Stimulated activated CD4-positive, alpha-beta T cell treated with anti-CD3 and anti-CD28 coated beads, TNF-alpha, amount 100 ng/mL, for 24 hours (primary cell): ENCODE data around the gene AGBL3.

ENCODE experiments used
- DNase-seq, 3 experiments: peaks; one replicate each; pipeline ENCODE4 v3.0.0-alpha.2; 2020; ENCODE audit warnings: low read depth in 3 of 3

The AGBL3 gene

DNA sequence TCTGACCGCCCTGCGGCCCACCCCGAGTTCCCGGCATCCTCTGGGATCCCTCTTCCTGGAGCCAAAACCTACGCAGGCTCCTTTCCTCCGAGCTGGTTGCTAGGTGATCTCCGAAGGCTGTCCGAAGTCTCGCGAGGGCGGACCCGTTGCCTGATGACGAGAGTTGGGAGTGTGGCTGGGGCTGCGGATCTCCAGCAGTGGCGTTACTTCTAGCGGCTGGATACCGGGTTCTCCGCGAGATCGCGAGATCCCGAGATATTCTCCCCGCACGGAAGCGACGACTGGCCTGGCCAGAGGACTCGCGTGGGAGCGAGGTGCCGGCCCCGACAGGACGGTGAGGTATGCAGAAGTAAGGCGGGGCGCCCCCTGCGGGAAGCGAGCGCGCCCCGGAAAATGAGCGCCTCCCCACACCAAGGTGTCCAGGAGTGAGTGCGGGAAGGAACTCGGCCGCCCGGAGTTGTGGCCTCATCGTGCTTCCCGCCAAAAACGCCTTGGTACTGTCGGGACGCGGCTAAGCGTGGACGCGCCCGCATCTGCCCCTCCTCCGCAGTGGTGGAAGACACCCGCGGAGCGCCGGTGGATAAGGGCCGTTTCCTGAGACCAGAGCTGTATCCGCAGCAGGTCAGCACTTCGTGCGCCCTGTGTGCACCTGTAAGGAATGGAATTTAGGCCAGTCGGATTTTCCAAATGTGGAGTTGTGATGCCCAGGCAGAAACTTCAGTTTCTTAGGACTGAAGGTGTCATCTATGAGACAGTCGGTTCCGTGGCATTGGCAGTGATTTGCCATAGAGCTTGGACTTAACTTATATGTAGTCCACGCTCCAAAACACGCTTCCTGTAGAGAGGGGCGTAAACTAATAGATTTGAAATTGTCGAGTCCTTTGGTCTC, at the start of gene AGBL3:
TSS of gene AGBL3 (plus strand) at position 146 of the 889 bp plus-strand sequence. CDS start 1,426 bp downstream, outside the sequence.
- DNase-seq: peak; percentile 76 to 92 (median 80)

DNA sequence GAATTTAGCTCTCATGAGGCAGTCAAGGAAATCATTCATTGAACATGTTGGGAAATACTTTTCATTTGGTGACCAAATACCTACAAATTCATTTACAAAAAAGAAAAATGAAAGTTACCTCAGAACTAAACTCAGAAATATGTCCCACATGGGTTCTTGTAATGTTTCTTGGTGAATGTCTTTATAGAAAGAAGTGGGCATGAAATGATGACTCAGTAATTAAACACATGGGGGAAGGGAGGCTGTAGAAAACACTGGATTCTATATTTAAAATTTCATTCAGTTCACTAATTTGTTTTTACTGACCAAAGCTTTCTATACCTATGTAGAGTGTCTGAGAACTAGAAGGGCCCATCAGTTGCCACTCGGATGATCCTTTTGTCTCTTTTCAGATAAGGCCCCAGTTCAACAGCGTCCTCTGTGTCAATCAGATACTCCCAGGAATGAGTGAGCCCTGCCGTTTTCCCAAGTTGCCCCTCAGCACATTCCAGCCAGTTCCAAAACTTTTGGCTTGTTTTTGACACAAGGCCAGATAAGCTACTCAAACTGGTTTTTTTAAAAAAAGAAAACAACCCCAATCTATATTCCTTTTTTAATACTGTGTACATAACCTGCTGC, 49.3 kb upstream of the AGBL3 start:
- no peak for DNase-seq

DNA sequence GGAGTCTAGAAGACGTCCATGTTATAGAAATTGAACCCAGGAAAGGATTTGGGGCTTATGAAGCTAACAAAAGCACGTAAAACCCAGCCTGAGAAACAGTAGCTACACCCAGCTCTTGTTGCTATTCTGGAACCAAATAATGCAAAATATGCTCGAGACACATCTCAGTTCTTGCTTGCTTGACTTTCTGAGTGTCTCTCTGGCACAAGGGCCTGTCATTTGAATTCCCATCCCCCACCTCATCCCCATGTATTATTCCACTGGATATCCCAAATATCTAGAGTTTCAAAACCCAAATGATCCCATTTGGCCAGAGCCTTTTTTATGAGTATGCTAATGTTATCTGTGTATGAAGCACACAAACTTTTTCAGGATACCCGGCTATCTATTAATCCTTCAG, 48.2 kb upstream of the AGBL3 start:
- no peak for DNase-seq

DNA sequence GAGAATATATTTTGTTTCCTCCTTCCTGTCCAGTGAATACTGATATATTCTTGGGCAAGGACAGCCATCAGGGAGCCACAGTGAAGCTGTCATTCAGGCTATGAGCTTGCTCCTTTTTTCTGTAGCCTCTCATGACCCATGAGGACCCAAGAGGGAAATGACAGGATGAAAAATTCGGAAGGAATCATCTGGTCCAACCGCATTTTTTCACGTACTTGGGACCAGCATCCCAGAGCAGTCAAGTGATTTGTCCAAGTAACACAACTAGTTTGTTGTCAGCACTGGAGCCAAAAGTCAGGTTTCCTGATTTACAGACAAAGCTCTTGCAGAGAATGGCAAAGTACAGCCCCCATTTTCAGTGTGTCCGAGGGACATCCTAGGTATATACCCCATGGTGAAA, 47.2 kb upstream of the AGBL3 start:
- DNase-seq: no peak

DNA sequence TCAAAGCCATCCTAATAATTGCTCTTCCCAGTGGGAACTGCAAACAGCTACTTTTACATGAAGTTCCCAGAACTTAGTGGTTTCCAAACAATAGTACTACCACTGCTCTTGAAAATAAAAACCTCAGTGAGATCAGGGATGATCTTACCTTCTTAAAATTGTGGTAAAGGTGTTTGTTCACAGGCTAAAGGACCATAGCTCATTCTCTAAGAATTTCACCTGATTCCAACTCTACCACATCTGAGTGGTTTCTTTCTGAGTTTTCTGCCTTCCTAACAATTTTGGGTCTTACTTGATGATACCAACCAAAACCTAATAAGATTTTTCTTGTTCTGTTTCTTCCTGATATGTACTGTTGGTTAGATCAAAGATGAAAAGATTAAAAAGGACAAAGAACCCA, 45.6 kb upstream of the AGBL3 start:
- DNase-seq: no peak

DNA sequence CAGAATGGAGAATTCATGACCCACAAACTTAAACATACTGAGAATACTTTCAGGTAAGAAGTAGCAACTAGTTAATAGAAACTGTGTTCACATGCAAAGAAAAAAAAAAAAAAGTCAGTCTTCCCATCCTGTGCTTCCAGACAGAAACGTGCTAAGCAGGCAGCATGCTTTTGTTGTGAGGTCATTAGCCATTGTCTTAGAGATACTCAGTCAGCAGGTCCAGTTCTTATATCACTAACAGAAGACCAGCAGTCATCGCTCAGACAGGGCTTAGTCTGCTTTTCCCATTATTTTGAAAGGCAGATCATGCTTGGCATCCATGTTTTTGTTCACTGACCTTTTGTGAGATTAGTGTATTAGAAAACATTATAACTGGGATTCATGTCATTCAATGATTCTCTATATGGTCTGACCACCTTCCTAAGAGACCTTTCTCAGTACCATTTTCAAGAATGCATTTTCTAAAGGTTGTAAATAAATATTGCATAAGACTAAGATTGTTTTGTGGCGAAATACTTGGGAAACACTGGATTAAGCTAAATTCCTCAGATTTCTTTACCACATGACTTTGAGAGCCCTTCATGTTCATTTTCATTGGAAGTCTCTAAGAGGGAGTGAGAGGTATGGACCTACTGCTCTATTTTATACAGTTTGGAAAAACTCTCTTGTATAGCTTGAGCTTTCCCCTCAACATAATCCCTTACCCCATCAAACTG, 45.0 kb upstream of the AGBL3 start:
- no peak for DNase-seq

DNA sequence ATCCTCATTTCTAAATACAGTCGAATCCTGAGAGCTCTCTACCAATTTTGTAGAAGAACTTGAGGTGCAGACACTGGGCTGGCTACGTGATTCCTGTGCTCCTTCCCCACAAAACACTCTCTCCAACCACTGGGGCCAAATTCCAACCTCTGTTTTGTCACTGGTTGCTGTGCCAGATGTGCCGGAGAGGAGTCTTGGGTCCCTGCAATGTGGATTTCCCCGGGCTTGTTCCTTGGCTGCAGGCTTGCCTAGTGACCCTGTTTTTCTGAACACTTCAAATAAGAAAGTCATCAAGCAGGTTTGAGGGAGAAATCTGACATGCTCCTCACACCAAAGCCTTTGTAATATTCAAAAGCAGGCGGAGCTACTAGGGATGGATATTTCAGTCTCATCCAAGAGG, 44.4 kb upstream of the AGBL3 start:
- no peak for DNase-seq

DNA sequence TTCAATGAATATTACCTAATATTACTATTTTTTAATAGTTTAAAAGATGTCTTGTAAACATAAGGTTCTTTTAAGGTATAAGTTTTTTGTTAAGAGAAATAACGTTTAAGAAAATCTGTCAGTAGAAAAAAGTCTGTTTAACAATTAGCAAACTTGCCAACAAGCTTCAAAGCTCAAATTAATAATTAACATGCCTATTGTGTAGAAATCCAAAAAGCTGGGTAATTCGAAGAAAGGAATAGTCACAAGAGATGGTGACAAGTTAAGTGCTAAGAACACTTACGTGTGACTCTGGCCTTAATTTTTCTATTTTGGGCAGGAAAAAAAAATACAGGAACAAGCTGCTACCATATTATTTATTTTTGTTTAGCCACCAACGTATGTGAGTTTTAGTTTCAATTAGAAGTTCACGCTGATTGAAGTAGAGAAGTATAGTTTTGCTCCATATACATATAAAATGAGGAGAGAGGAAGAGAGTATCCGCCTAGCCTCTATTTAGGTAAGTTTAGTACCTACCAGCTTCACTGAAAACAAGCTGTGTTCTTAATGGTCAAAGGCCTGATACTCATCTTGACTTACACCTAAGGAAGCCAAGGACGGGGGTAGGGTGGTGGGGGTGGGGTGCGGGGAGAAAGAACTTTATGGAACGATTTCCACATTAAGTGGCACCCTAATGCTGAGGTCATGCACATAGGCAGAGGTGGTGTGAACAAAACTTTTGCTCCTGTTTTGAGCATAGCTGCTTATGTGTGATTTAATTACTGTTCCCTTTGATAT, 43.4 kb upstream of the AGBL3 start:
- DNase-seq: no peak

DNA sequence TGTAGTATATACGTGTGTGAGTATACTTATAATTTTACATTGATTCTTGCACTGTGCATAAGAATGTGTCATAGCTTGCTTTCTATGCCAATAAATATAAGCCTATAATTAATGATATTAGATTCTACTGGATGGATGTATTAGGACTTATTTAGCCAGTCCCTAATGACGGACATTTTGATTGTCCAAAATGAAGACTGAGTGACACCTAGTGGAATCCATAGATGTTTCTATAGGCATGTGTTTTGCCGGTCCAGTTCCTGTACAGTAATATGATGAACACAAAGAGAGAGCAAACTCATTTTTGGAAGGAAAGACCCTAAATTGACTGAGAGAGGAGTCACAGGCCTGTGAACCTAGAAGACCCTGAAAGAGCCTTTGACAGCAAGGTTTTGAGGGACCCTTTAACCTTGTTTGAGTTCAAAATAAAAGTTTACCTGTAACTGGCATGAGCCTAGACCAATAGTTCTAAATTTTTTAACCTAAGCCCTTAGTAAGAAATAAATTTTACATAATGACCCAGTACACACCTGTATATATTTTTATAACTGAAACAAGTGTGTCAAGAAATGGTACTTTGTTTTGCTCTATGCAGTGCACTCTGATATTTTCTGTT, 42.4 kb upstream of the AGBL3 start:
- no peak for DNase-seq

DNA sequence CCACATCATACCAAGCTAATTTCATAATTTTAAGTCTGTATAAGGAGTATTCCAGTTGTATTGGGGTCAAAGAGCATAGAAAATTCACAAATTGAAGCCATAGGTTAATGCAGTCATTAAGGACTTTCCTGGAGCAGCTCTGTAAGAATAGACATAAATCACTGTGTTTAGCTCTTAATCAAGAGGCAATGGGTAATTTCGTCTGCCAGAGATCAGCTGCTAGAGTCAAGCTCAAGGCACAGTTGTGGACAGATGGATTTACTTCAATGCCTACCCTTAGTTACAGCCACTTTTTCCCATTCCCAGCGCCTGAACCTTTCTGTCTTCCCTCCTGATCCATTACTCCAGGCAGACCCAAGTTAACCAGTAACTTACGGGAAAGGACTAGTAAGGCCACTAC, 40.6 kb upstream of the AGBL3 start:
- DNase-seq: no peak

DNA sequence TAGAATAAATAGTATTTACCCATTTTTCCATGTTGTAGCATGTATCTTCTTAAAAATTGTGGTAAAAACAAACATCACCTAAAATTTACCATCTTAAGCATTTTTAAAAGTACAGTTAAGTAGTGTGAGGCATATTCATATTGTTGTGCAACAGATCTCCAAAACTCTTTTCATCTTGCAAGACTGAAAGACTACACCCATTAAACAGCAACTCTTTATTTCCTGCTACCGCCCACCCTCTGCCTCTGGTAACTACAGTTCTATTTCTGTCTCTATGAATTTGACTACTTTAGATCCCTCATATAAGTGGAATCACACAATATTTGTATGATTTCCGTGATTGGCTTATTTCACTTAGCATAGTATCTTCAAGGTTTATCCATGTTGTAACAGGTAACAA, 40.0 kb upstream of the AGBL3 start:
- DNase-seq: no peak

DNA sequence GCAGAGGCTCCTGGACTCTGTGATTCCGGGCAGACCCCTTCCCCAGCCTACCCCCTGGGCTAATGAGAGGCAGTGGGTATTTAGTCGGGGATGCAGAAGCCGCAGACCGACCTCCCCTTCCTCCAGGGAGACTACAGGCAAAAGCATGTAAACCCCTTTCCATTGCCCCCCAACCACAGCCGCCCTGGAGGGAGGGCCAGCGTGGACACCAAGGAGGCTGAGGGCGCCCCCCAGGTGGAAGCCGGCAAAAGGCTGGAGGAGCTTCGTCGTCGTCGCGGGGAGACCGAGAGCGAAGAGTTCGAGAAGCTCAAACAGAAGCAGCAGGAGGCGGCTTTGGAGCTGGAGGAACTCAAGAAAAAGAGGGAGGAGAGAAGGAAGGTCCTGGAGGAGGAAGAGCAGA, 39.0 kb upstream of the AGBL3 start:
- no peak for DNase-seq

DNA sequence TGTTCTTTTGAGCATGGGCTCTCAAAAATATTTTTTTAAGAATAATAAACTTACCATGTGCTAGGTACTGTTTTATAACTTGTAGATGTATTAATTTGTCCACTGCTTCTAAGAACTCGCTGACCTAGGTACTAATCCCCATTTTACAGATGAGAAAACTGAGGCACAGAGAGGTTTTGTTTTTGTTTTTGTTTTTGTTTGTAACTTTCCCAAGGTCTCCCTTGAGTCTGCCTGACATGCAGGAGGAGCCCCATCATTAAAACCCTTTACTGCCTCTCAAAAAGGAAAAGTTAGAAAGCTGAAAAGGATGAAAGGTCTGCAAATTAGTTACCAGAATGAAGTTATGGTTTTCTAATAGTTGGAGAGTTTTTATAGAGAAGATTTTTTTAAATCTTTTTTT, 38.5 kb upstream of the AGBL3 start:
- no peak for DNase-seq

DNA sequence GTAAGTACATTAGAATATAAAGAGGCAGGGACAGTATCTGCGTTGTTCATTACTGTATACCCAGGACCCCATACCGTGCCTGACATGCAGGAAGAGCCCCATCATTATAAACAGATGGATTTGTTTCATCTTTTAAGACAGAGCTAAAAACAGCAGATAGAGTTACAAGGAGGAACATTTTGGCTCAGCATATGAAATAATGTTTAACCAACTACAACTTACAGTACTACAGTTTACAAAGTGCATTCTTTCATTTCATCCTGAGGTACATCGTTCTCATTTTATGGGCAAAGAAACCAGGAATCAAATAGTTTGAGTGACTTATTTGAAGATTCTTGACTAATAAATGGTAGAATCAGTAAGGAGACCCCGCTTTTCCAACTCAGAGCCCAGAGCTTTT, 38.1 kb upstream of the AGBL3 start:
- no peak for DNase-seq

DNA sequence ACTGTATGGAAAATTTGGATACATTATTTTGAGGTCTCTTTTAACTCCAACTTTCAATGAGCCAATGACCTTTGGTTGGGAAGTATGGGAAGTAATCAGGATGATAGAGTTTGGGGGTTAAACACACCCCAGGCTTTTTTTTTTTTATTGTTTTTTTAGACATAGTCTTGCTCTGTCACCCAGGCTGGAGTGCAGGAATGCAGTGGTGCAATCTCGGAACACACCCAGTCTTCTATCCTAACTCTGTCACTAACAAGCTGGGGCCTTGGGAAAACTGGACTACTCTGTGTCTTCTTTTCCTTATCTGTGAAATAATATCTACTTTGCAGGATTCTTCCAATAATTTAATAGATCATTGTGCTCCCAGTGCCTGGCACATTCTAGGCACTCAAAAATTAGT, 37.6 kb upstream of the AGBL3 start:
- DNase-seq: no peak

DNA sequence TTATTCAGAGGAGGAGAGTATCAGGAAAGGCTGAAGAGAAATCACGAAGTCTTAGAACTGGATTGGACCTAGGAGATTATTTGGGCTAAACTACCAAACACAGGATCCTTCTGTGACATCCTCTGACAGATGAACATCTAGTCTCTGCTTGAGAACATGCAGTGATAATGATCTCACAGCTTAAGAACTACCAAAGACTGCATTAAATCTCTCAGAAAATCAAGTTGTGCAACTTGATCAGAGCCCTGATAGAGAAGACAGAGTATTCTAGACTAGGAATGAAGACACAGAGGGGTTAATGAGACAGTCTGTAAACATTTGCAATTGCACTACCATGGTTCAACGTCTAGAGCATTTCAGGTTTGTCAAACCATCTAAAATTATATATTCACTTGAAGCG, 37.1 kb upstream of the AGBL3 start:
- DNase-seq: no peak

DNA sequence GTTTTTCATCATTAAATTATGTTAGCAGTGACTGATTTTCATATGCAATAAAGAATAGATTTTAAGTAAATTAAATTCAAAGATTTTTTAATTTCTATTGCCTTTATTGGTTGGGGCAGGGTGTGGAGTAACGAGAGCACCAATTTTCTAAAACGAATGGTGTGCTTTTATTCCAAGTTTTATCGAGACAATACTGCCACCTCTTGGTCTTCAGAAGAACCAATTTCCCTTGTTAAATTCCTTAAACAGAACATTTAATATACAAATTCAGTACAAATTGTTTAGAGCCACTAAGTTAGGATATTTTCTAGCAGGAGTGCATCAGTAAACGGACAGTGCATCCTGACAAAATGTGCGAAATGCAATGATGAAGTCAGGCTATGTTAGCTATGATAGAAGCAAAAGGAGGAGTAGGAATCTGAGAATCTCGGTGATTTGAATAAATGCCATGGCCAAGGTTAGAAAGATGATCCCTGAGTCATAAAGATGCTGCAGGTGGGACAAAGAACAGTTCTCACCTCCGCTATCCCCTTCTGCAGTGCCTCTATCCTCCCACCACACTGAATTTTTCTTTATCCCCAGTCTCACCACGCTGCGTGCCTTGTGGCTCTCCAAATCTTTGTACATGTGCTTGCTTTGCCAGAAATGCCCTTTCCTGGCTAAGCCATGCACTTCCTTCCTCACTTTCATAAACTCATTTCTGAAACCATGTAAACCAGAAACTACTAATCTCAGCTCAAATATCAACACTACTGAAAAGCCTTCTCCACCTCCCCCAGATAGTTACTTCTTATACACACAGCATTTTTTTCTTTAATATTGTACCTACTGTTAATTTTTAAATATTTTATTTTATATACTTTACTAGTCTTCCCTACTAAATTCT, 31.9 kb upstream of the AGBL3 start:
- no peak for DNase-seq

DNA sequence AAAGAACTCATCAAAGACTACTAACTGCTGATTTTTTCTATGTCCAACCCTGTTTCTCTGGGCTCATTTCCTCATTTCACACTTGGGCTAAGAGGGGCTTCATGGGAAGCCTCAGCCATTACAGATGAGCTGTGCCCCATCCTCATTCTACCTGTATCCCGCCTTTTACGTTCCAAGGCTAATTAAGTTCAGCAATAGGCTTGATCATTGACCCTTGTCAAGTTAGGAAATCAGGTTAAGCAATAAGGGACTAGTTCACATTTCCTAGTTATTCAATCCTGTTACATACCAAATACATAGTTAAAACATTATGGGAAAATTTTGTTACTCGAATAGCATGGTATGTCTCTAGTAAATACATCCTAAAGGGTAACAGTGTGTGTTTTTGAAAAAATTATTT, 29.3 kb upstream of the AGBL3 start:
- no peak for DNase-seq

DNA sequence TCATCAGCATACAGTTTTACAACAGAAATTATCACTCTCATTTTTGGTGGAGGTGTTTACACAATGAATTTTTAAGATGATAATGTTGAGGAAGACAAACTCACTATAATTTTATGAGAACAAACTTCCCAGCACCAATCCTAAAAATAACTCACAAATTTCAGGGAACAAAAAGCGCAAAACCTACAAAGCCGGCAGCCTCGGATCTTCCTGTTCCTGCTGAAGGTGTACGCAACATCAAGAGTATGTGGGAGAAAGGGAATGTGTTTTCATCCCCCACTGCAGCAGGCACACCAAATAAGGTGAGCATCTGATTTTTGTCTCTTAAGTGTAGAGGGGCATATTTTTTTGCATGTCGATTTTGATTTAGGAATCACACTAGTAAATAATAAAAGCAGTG, 26.5 kb upstream of the AGBL3 start:
- no peak for DNase-seq

DNA sequence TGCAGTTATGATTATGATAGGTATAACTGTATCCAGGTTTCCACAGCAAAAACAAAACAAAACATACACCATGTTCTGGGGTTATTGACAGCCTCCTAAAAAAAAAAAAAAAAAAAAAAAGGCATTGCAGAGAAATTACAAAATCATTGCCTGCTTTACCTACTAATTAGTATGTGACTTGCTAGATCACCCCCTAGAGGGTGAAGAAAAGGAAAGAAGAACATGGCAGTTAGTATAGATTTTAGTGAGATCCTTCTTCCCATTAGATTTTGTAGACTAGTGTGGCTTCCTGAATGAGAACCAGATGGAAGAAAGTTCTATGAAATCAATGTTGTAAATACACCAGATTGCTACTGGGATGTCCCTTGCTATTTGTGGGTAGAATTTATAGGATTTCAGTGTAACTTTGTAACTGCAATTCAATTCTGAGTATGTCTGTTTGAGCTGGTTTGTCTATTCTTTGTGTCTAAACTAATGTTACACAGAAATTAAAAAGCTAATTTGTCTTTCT, 24.0 kb upstream of the AGBL3 start:
- no peak for DNase-seq
